Measurements from ENCODE around the gene CELA2B. TPM values are rescaled to one million over a fixed set of nuclear protein-coding genes. Genes with fewer than 3 reads are reported as not detected.

CELA2B gene
- total RNA-seq, 1 experiment from 2014 or later, result not detected

DNA sequence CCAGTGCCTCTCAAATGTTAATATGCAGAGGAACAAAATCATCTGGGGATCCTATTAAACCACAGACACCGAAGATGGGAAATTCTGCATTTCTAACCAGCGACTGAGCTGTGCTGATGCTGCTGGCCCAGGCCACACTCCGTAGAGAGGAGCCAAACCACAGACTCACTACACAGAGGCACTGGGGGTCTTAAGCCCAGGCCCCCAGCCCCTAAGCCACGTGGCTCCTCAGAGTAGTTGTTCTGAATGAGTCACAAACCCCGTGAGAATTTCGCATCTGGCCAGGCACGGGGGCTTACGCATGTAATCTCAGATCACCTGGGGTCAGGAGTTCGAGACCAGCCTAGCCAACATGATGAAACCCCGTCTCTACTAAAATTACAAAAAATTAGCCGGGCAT, 22.2 kb upstream of the CELA2B start (continued):
- no peak for TF ChIP-seq AR (CRISPR knock-in tag; IDR thresholded peaks at IDR 0.05)
- TF ChIP-seq, protein P1, sequence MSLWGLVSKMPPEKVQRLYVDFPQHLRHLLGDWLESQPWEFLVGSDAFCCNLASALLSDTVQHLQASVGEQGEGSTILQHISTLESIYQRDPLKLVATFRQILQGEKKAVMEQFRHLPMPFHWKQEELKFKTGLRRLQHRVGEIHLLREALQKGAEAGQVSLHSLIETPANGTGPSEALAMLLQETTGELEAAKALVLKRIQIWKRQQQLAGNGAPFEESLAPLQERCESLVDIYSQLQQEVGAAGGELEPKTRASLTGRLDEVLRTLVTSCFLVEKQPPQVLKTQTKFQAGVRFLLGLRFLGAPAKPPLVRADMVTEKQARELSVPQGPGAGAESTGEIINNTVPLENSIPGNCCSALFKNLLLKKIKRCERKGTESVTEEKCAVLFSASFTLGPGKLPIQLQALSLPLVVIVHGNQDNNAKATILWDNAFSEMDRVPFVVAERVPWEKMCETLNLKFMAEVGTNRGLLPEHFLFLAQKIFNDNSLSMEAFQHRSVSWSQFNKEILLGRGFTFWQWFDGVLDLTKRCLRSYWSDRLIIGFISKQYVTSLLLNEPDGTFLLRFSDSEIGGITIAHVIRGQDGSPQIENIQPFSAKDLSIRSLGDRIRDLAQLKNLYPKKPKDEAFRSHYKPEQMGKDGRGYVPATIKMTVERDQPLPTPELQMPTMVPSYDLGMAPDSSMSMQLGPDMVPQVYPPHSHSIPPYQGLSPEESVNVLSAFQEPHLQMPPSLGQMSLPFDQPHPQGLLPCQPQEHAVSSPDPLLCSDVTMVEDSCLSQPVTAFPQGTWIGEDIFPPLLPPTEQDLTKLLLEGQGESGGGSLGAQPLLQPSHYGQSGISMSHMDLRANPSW (CRISPR knock-in tag; conservative IDR thresholded peaks at IDR 0.05; ENCODE audit: low read depth), result no peak
- TF ChIP-seq CREM (CRISPR knock-in tag; IDR thresholded peaks at IDR 0.05), result no peak
- TF ChIP-seq, protein P2, sequence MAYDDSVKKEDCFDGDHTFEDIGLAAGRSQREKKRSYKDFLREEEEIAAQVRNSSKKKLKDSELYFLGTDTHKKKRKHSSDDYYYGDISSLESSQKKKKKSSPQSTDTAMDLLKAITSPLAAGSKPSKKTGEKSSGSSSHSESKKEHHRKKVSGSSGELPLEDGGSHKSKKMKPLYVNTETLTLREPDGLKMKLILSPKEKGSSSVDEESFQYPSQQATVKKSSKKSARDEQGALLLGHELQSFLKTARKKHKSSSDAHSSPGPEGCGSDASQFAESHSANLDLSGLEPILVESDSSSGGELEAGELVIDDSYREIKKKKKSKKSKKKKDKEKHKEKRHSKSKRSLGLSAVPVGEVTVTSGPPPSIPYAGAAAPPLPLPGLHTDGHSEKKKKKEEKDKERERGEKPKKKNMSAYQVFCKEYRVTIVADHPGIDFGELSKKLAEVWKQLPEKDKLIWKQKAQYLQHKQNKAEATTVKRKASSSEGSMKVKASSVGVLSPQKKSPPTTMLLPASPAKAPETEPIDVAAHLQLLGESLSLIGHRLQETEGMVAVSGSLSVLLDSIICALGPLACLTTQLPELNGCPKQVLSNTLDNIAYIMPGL (CRISPR knock-in tag; IDR thresholded peaks at IDR 0.05), result no peak
- TF ChIP-seq, protein P3, sequence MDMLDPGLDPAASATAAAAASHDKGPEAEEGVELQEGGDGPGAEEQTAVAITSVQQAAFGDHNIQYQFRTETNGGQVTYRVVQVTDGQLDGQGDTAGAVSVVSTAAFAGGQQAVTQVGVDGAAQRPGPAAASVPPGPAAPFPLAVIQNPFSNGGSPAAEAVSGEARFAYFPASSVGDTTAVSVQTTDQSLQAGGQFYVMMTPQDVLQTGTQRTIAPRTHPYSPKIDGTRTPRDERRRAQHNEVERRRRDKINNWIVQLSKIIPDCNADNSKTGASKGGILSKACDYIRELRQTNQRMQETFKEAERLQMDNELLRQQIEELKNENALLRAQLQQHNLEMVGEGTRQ (CRISPR knock-in tag; IDR thresholded peaks at IDR 0.05), result no peak
- TF ChIP-seq ATF3 (CRISPR knock-in tag; conservative IDR thresholded peaks at IDR 0.05), result no peak
- TF ChIP-seq, protein P4, sequence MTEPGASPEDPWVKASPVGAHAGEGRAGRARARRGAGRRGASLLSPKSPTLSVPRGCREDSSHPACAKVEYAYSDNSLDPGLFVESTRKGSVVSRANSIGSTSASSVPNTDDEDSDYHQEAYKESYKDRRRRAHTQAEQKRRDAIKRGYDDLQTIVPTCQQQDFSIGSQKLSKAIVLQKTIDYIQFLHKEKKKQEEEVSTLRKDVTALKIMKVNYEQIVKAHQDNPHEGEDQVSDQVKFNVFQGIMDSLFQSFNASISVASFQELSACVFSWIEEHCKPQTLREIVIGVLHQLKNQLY (CRISPR knock-in tag; IDR thresholded peaks at IDR 0.05), result no peak
- no peak for TF ChIP-seq MYBL2 (CRISPR knock-in tag; IDR thresholded peaks at IDR 0.05)
- TF ChIP-seq ZNF423 (CRISPR knock-in tag; IDR thresholded peaks at IDR 0.05), result no peak
- no peak for TF ChIP-seq ZNF416 (CRISPR knock-in tag; IDR thresholded peaks at IDR 0.05)
- TF ChIP-seq USF1 (CRISPR knock-in tag; IDR thresholded peaks at IDR 0.05), result no peak
- TF ChIP-seq, protein P5, sequence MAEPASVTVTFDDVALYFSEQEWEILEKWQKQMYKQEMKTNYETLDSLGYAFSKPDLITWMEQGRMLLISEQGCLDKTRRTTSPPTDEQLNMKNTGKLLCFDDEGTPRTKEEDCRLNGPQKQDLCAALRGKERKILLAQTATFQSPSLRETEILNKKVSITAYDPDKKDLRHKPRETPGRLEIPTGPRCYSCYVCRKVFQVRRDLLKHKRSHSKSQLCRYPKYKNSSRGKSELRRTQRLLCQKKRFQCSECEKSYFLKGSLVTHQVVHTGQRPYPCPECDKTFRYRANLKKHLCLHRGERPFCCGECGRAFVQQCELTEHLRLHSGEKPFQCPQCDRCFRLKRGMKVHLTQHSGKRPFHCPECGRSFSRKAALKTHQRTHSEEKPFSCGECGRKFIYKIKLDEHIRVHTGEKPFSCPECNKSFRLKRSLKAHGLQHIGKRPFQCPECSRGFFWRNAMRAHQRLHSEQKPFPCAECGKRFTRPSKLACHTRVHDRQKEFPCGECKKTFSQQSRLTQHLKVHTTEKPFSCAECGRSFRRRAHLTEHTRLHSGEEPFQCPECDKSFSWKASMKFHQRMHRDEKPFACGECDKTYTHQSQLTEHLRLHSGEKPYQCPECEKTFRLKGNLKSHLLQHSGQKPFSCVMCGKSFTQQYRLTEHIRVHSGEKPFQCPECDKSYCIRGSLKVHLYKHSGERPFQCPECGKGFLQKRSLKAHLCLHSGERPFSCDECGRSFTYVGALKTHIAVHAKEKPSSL (CRISPR knock-in tag; conservative IDR thresholded peaks at IDR 0.05), result no peak
- TF ChIP-seq, protein P6, sequence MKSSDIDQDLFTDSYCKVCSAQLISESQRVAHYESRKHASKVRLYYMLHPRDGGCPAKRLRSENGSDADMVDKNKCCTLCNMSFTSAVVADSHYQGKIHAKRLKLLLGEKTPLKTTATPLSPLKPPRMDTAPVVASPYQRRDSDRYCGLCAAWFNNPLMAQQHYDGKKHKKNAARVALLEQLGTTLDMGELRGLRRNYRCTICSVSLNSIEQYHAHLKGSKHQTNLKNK (CRISPR knock-in tag; IDR thresholded peaks at IDR 0.05), result no peak

All from WTC11 (cell line).